Measurements from ENCODE around the gene ARGFX. TPM values are rescaled to one million over a fixed set of nuclear protein-coding genes. Genes with fewer than 3 reads are reported as not detected.
"Not testable (repeated sequence)": the region's sequence is repeated elsewhere in the genome, so short reads cannot be mapped to it uniquely, and the experiment has no call there.

Gene ARGFX
- total RNA-seq, 2 donors from 2014 or later, result not detected

- ATAC-seq (no peak), DNase-seq (no peak)
- intact Hi-C loops (cut with DNase I, micrococcal nuclease), result no loop called here
Measured at GRCh38 chr3:121595765-121596406, 28.1 kb downstream of the ARGFX start.

- intact Hi-C loops (cut with DNase I, micrococcal nuclease), result no loop called here
- DNase-seq (no peak), ATAC-seq (no peak)
Measured at GRCh38 chr3:121598564-121598963, 30.8 kb downstream of the ARGFX start.

- ATAC-seq; DNase-seq; intact Hi-C loops (cut with DNase I, micrococcal nuclease): not testable (repeated sequence)
Measured at GRCh38 chr3:121599900-121600299, 32.2 kb downstream of the ARGFX start.

- DNase-seq, result no peak
- ATAC-seq, result no peak
Measured at GRCh38 chr3:121601212-121601812, 33.6 kb downstream of the ARGFX start.

GRCh38 chr3:121604759-121605158, 37.0 kb downstream of the ARGFX start:
- DNase-seq (no peak), ATAC-seq (no peak)
- intact Hi-C loops (cut with DNase I, micrococcal nuclease), result no loop called here

More at GRCh38 chr3:121601212-121601812, 33.6 kb downstream of the ARGFX start:
- intact Hi-C loops (cut with DNase I, micrococcal nuclease), result no loop called here

GRCh38 chr3:121606106-121606505, 38.4 kb downstream of the ARGFX start:
- intact Hi-C loops (cut with DNase I, micrococcal nuclease), result no loop called here
- no peak for ATAC-seq
- DNase-seq, result no peak

Other genes starting within 250 kb of the ARGFX start
- gene POLQ, start 22.0 kb upstream of the ARGFX start, total RNA-seq, result 1 to 10 TPM; 1.5 to 3.0 TPM
- not detected for gene FBXO40, start 25.4 kb downstream of the ARGFX start, total RNA-seq
- gene HCLS1, start 93.0 kb downstream of the ARGFX start, total RNA-seq, result 10 to 100 TPM in 1 of 2 donors, 1 to 10 TPM in 1; 9.2 to 19.7 TPM
- 10 to 100 TPM; 69.9 to 72.6 TPM for gene GOLGB1, start 181.8 kb downstream of the ARGFX start, total RNA-seq

Measured in left colon (tissue), 2 donors.